ENCODE results near the gene PARN.

PARN gene

GRCh38 chr16:14527411-14528044 is 102.5 kb downstream of the PARN start:
- DNase-seq, result no peak

- DNase-seq, result no peak
Measured at GRCh38 chr16:14525596-14525995, 104.5 kb downstream of the PARN start.

- no peak for DNase-seq
Measured at GRCh38 chr16:14524979-14525378, 105.1 kb downstream of the PARN start.

GRCh38 chr16:14523632-14524031 is 106.4 kb downstream of the PARN start:
- DNase-seq, result no peak

GRCh38 chr16:14522671-14523070 is 107.4 kb downstream of the PARN start:
- no peak for DNase-seq

GRCh38 chr16:14520753-14521152 is 109.3 kb downstream of the PARN start:
- DNase-seq, result no peak

- no peak for DNase-seq
Measured at GRCh38 chr16:14514967-14515366, 115.1 kb downstream of the PARN start.

GRCh38 chr16:14513389-14514107 is 116.5 kb downstream of the PARN start:
- no peak for DNase-seq

- DNase-seq, result no peak
Measured at GRCh38 chr16:14511800-14512135, 118.3 kb downstream of the PARN start.

GRCh38 chr16:14510939-14511799 is 118.9 kb downstream of the PARN start:
- DNase-seq, result no peak

- no peak for DNase-seq
Measured at GRCh38 chr16:14510581-14510938, 119.5 kb downstream of the PARN start.

- DNase-seq, result no peak
Measured at GRCh38 chr16:14509675-14510132, 120.4 kb downstream of the PARN start.

- no peak for DNase-seq
Measured at GRCh38 chr16:14509055-14509454, 121.0 kb downstream of the PARN start.

GRCh38 chr16:14505846-14506245 is 124.2 kb downstream of the PARN start:
- DNase-seq, result no peak

- no peak for DNase-seq
Measured at GRCh38 chr16:14502932-14503741, 126.9 kb downstream of the PARN start.

- DNase-seq, result no peak
Measured at GRCh38 chr16:14502256-14502875, 127.7 kb downstream of the PARN start.

- peak; percentile 30 for DNase-seq
Measured at GRCh38 chr16:14501331-14502255, 128.5 kb downstream of the PARN start.

- no peak for DNase-seq
Measured at GRCh38 chr16:14500791-14501190, 129.3 kb downstream of the PARN start.

- DNase-seq, result no peak
Measured at GRCh38 chr16:14499110-14499509, 130.9 kb downstream of the PARN start.

GRCh38 chr16:14497245-14498082 is 132.6 kb downstream of the PARN start:
- DNase-seq, result no peak
